MM.1S (cell line): ENCODE measurements around the gene TNK2.

Experiments
- DNase-seq: peaks from one replicate; pipeline ENCODE4 v3.0.0-alpha.2; 2015
- H2AFZ ChIP-seq: fragments of 300-600 bp; sonication (generic); 2 replicates; pipeline ENCODE4 v1.6.0; 2016; ENCODE audit warnings: antibody characterized with exemption, low read length
- H3F3A ChIP-seq: fragments of 300-600 bp; sonication (generic); 2 replicates; pipeline ENCODE4 v1.6.1; 2016; ENCODE audit warnings: mild to moderate bottlenecking, antibody characterized with exemption, low read length, moderate library complexity, mixed read lengths; ENCODE audit not compliant: insufficient read depth
- H3K27ac ChIP-seq: fragments of 300-600 bp; sonication (generic); 2 replicates; pipeline ENCODE4 v1.5.1; 2016; ENCODE audit warnings: mild to moderate bottlenecking, low read length
- H3K27me3 ChIP-seq: fragments of 300-600 bp; sonication (generic); replicated peaks from 2 replicates; pipeline ENCODE4 v1.6.0; 2016; ENCODE audit warnings: low read length; ENCODE audit not compliant: insufficient read depth
- H3K36me3 ChIP-seq: fragments of 300-600 bp; sonication (generic); replicated peaks from 2 replicates; pipeline ENCODE4 v1.6.1; 2016; ENCODE audit warnings: mild to moderate bottlenecking, low read length, mixed read lengths; ENCODE audit not compliant: insufficient read depth
- H3K4me1 ChIP-seq: fragments of 300-600 bp; sonication (generic); 2 replicates; pipeline ENCODE4 v1.6.1; 2016; ENCODE audit warnings: low read length, mixed read lengths
- H3K4me2 ChIP-seq: fragments of 300-600 bp; sonication (generic); 2 replicates; pipeline ENCODE4 v1.6.0; 2016; ENCODE audit warnings: low read depth, low read length
- H3K4me3 ChIP-seq: fragments of 300-600 bp; sonication (generic); 2 replicates; pipeline ENCODE4 v1.5.1; 2016; ENCODE audit warnings: low read length, mixed read lengths
- H3K79me2 ChIP-seq: fragments of 300-600 bp; sonication (generic); 2 replicates; pipeline ENCODE4 v1.6.1; 2016; ENCODE audit warnings: mixed run types, low read length, mixed read lengths
- H3K9ac ChIP-seq: fragments of 300-600 bp; sonication (generic); 2 replicates; pipeline ENCODE4 v1.6.1; 2016; ENCODE audit warnings: low read length, mixed read lengths
- H3K9me2 ChIP-seq: fragments of 300-600 bp; sonication (generic); replicated peaks from 2 replicates; pipeline ENCODE4 v1.6.1; 2016; ENCODE audit warnings: mild to moderate bottlenecking, low read length, mixed read lengths; ENCODE audit not compliant: insufficient read depth
- H3K9me3 ChIP-seq: fragments of 300-600 bp; sonication (generic); replicated peaks from 2 replicates; pipeline ENCODE4 v1.6.1; 2016; ENCODE audit warnings: mild to moderate bottlenecking, low read length, mixed read lengths; ENCODE audit not compliant: insufficient read depth
- H4K20me1 ChIP-seq: fragments of 300-600 bp; sonication (generic); 2 replicates; pipeline ENCODE4 v1.6.1; 2016; ENCODE audit warnings: mild to moderate bottlenecking, low read length, moderate library complexity, mixed read lengths; ENCODE audit not compliant: insufficient read depth
- CTCF ChIP-seq: fragments of 300-600 bp; sonication (generic); IDR thresholded peaks from 2 replicates; pipeline ENCODE4 v1.5.1; 2016; ENCODE audit warnings: antibody characterized with exemption, low read length, mixed read lengths
- EZH2 ChIP-seq: fragments of 300-600 bp; sonication (generic); optimal IDR thresholded peaks from 2 replicates; pipeline ENCODE3; 2017; ENCODE audit warnings: low read depth, mild to moderate bottlenecking, antibody characterized with exemption, low read length, mixed read lengths
- EZH2phosphoT487 ChIP-seq: fragments of 300-600 bp; sonication (generic); IDR thresholded peaks from 2 replicates; pipeline ENCODE4 v1.6.1; 2018; ENCODE audit warnings: antibody characterized with exemption, low read length

The TNK2 gene

GRCh38 chr3:195859846-195860411 is 48.4 kb downstream of the TNK2 start:
- H3K9me2 ChIP-seq, result no peaks in the 10 kb centered on the region
- no peak for DNase-seq
- no peaks in the 10 kb centered on the region for H3K79me2 ChIP-seq
- H3K9me3 ChIP-seq, result no peaks in the 10 kb centered on the region
- no peaks in the 10 kb centered on the region for H3K4me1 ChIP-seq
- no peaks in the 10 kb centered on the region; the same call in 1 of the 2 replicates for H3F3A ChIP-seq
- H3K4me2 ChIP-seq, result peak overlapping the region; percentile 77
- TF ChIP-seq CTCF, result no peak
- TF ChIP-seq EZH2phosphoT487, result no peak
- TF ChIP-seq EZH2, result no peak
- H2AFZ ChIP-seq, result peak overlapping the region; percentile 70
- H3K27me3 ChIP-seq, result no peaks in the 10 kb centered on the region
- H4K20me1 ChIP-seq, result no peaks in the 10 kb centered on the region
- peak overlapping the region; percentile 3; the same call in 1 of the 2 replicates for H3K9ac ChIP-seq
- no peak overlapping the region for H3K27ac ChIP-seq
- H3K36me3 ChIP-seq, result no peaks in the 10 kb centered on the region
- H3K4me3 ChIP-seq, result peak overlapping the region; percentile 51

- TF ChIP-seq CTCF, result peak; percentile 99
- no peak for TF ChIP-seq EZH2
- DNase-seq, result peak; percentile 76
- Histone ChIP-seq H3F3A (no peaks in the 10 kb centered on the region; the same call in 1 of the 2 replicates), H3K9ac (peak overlapping the region; percentile 3; the same call in 1 of the 2 replicates), H3K36me3 (no peaks in the 10 kb centered on the region), H3K4me1 (no peaks in the 10 kb centered on the region), H2AFZ (peak overlapping the region; percentile 70), H3K27me3 (no peaks in the 10 kb centered on the region), H3K4me2 (peak overlapping the region; percentile 77), H3K9me3 (no peaks in the 10 kb centered on the region), H3K9me2 (no peaks in the 10 kb centered on the region), H3K79me2 (no peaks in the 10 kb centered on the region), H3K4me3 (peak overlapping the region; percentile 51), H3K27ac (no peak overlapping the region), H4K20me1 (no peaks in the 10 kb centered on the region)
These were observed 49.1 kb downstream of the TNK2 start for GRCh38 chr3:195859061-195859845.

DNA sequence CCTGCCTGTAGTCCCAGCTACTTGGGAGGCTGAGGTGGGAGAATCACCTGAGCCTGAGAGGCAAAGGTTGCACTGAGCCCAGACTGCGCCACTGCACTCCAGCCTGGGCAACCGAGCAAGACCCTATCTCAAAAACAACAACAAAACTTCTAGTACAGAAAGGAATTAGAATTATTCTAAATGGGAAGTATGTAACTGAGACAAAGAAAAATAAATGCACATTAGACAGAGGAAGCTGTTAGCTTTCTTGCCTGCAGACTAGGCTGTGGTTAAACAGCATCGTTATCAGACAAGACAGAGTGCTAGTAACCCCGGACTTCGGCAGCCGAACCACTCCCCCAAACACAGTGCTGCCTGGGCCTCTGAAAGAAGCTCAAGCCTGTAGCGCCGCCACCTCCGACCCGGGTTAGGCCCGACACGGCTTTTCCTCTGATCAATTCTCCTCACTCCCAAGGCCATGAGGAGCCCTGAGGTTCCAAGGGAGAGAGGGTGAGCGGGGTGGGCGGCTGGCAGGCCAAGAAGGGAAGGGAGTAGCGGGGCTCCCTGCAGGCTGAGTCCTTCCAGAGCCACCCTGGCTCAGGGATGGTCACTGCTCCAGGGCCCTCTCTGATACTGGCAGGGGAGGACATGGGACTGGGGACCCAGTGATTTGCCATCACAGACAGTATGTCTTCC is 51.8 kb downstream of the TNK2 start:
- H3K9me3 ChIP-seq, result no peaks in the 10 kb centered on the region
- H3F3A ChIP-seq, result no peaks in the 10 kb centered on the region
- no peak overlapping the region for H3K27ac ChIP-seq
- H3K9me2 ChIP-seq, result no peaks in the 10 kb centered on the region
- no peak overlapping the region for H3K4me2 ChIP-seq
- no peaks in the 10 kb centered on the region for H3K79me2 ChIP-seq
- H3K9ac ChIP-seq, result no peak overlapping the region
- TF ChIP-seq EZH2phosphoT487, result no peak
- TF ChIP-seq CTCF, result no peak
- TF ChIP-seq EZH2, result no peak
- H3K27me3 ChIP-seq, result no peaks in the 10 kb centered on the region
- no peaks in the 10 kb centered on the region for H3K4me1 ChIP-seq
- H4K20me1 ChIP-seq, result no peaks in the 10 kb centered on the region
- H3K36me3 ChIP-seq, result no peaks in the 10 kb centered on the region
- no peak overlapping the region for H3K4me3 ChIP-seq
- no peak for DNase-seq
- no peak overlapping the region for H2AFZ ChIP-seq
